ENCODE data around the gene CLIP3. TPM values are rescaled to one million over a fixed set of nuclear protein-coding genes. Genes with fewer than 3 reads are reported as not detected.
"Not testable (repeated sequence)": the region's sequence is repeated elsewhere in the genome, so short reads cannot be mapped to it uniquely, and the experiment has no call there.

Gene CLIP3
- total RNA-seq, 1 experiment from 2014 or later, result 0.34 TPM

DNA sequence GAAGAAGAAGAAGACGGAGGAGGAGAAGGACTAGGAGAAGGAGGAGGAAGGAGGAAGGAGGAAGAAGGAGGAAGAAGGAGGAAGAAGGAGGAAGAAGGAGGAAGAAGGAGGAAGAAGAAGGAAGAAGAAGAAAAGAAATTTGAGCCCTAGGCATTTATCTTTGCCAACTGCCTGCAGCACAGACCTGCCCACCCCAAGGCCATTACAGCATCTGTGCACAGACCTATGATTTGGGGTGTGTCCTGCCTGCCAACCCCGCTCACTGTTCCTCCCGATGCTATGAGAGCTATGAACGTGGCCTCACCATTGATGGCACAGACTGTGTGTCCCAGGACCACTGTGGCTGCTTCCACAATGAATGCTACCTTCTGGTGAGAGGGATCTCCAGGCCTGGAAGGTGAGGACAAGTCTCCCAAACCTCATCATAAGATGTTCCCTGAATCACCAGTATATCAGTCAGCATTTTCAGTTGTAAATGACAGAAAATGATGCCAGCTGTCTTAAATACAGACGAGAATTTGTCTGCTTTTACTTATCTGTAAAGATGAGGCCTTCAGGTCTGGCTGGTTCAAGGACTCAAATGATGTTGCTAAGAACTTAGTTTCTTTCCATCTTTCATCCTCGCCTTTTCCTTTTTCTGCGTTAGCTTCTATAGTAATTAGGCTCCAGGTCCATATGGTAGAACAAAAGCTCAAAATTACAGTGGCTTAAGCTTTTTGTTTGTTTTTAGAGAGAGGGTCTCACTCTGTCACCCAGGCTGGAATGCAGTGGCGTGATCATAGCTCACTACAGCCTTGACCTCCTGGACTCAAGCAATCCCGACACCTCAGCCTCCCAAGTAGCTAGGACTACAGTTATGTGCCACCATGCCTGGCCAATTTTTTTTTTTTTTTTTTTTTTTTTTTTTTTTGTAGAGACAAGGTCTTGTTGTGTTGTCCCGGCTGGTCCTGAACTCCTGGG is 41.6 kb downstream of the CLIP3 start:
- in situ Hi-C loops (cut with HindIII; ENCODE audit: low pct_unique_long_range_greater_than_20kb, low sequenced_read_pairs), result no loop called here
- no peak for DNase-seq (ENCODE audit: low read depth, low spot score)

GRCh38 chr19:35990156-35990555 is 42.5 kb downstream of the CLIP3 start:
- no peak for DNase-seq (ENCODE audit: low read depth, low spot score)
- in situ Hi-C loops (cut with HindIII; ENCODE audit: low pct_unique_long_range_greater_than_20kb, low sequenced_read_pairs), result no loop called here

- no peak for DNase-seq (ENCODE audit: low read depth, low spot score)
- in situ Hi-C loops (cut with HindIII; ENCODE audit: low pct_unique_long_range_greater_than_20kb, low sequenced_read_pairs), result no loop called here
Observed at GRCh38 chr19:35988824-35989223, 43.8 kb downstream of the CLIP3 start.

DNA sequence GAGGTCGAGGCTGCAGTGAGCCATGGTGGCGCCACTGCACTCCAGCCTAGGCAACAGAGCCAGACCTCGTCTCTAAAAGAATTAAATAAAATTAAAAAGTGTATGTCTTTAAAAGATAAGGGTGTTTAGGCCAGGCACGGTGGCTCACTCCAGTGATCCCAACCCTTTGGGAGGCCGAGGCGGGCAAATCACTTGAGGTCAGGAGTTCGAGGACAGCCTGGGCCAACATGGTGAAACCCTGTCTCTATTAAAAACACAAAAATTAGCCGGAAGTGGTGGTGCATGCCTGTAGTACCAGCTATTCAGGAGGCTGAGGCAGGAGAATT is 45.1 kb downstream of the CLIP3 start:
- in situ Hi-C loops (cut with HindIII; ENCODE audit: low pct_unique_long_range_greater_than_20kb, low sequenced_read_pairs), result no loop called here
- no peak for DNase-seq (ENCODE audit: low read depth, low spot score)

GRCh38 chr19:35986664-35987570 is 45.8 kb downstream of the CLIP3 start:
- in situ Hi-C loops (cut with HindIII; ENCODE audit: low pct_unique_long_range_greater_than_20kb, low sequenced_read_pairs), result no loop called here
- peak; percentile 35 for DNase-seq (ENCODE audit: low read depth, low spot score)

DNA sequence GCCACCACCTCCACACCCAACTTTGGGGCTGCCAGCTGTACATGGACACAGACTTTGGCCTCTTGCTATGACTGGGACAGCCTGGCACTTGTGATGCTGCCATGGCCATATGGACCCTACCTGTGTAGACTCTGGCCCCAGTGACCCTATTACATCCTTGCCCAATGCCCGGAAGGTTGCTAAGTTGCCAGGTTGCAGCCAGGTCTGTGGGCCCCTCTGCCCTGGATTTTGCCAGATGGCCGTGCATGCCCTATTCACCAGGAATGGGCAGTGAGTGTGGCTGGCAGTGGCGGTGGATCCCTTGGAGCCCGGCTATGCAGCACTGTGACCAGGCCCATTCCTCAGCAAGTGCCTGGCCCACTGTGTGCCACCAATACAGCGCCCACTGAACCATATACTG is 46.6 kb downstream of the CLIP3 start:
- DNase-seq (ENCODE audit: low read depth, low spot score), result no peak
- in situ Hi-C loops (cut with HindIII; ENCODE audit: low pct_unique_long_range_greater_than_20kb, low sequenced_read_pairs), result no loop called here

GRCh38 chr19:35983177-35983576 is 49.5 kb downstream of the CLIP3 start:
- no peak for DNase-seq (ENCODE audit: low read depth, low spot score)
- in situ Hi-C loops (cut with HindIII; ENCODE audit: low pct_unique_long_range_greater_than_20kb, low sequenced_read_pairs), result no loop called here

GRCh38 chr19:35980997-35981396 is 51.7 kb downstream of the CLIP3 start:
- DNase-seq (ENCODE audit: low read depth, low spot score); in situ Hi-C loops (cut with HindIII; ENCODE audit: low pct_unique_long_range_greater_than_20kb, low sequenced_read_pairs): not testable (repeated sequence)

DNA sequence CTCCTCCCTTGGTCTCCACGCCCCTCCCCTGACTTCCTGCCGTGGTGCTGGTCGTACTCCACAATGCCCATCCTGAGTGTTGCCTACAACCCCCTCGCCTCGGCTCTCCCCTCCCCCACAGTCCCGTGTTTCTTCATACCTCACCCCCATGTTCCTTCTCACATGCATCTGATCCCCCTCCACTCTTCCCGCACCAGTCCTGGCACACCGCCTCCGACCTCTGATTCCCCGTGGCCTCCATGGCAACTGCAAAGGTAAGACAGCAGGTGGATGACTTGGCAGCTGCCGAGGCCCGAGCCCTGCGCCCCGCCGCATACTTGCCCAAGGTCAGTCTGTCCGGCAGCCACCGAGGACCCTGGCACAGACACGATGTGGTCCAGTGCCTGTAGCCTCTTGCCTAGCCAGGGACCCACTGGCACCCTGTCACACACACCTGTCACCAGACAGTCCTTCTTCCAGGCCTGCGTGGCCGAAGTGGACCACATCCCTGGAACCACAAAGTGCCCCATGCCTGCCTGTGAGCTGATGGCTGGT is 53.8 kb downstream of the CLIP3 start:
- in situ Hi-C loops (cut with HindIII; ENCODE audit: low pct_unique_long_range_greater_than_20kb, low sequenced_read_pairs), result no loop called here
- no peak for DNase-seq (ENCODE audit: low read depth, low spot score)

- DNase-seq (ENCODE audit: low read depth, low spot score), result no peak
- in situ Hi-C loops (cut with HindIII; ENCODE audit: low pct_unique_long_range_greater_than_20kb, low sequenced_read_pairs), result no loop called here
Observed at GRCh38 chr19:35978271-35978670, 54.4 kb downstream of the CLIP3 start.

DNA sequence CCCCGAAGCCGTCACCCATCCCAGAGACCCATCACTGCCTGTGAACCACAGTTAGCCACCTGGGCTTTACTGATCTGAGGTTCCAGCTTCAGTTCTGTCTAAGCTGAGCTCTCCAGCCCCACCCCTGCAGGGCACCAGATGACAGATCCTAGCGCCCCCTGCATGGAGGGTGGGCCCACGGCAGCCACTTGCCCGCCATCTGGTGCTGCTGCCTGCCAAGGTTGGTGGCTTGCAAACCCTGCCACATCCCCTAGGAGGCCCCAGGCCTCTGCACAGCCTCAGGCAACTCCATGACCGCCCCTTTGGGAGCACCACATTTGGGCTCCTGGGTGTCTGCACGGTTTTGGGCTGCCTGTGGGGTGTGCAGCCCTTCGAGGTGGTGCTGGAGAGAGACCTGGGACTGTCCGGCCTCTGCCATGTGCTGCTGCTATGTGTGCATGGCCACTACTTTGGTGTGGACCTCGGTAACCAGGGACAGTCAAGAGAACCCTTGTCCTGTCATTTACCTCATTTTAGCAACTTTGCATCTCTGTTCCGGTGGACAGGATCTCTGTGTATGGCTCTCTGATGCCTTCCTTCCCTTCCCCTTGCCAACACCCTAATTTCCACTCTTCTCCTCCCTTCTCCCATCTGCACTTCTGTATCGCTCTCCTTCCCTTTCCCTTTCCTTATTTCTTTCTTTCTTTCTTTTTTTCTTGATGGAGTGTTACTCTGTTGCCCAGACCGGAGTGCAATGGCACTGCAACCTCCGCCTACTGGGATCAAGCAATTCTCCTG is 55.0 kb downstream of the CLIP3 start:
- peak; percentile 34 for DNase-seq (ENCODE audit: low read depth, low spot score)
- in situ Hi-C loops (cut with HindIII; ENCODE audit: low pct_unique_long_range_greater_than_20kb, low sequenced_read_pairs), result no loop called here

- no peak for DNase-seq (ENCODE audit: low read depth, low spot score)
- in situ Hi-C loops (cut with HindIII; ENCODE audit: low pct_unique_long_range_greater_than_20kb, low sequenced_read_pairs), result no loop called here
Observed at GRCh38 chr19:35975608-35976214, 57.0 kb downstream of the CLIP3 start.

DNA sequence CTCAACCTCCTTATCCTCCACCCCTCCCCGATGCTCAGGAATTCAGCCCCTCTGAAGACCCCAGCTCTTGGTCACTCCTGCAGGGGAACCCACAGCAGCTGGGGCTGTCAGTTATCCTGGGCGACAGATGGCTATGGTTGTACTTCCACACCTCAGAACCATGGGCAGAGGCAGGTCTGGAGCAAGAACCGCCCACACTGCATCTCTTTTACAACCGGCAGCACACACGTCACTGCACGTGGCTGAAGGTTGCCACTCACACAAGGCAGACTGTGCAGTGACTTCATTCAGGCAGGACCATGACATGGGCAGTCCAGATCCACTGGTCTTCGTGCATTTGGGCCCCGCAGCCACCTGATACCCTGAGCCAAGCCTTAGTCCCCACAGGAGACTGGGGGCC is 59.2 kb downstream of the CLIP3 start:
- peak; percentile 25 for DNase-seq (ENCODE audit: low read depth, low spot score)
- in situ Hi-C loops (cut with HindIII; ENCODE audit: low pct_unique_long_range_greater_than_20kb, low sequenced_read_pairs), result no loop called here

DNA sequence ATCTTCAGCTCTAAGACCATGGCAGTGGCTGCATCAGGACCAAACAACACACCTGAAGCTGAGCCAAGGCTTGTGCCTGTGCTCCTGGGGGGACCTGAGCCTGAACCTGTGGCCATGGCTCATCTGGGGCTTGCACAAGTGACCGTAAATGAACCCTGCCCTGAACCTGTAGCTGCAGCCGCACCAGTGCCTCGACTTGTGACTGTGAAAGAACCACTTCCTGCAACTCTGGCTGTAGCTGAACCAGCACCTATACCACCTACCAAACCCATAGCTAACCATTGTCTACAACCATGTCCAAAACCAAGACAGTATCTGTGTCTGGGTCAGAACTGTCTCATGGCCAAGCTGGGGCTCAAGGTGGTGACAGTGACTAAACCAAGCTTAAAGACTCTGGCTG is 65.9 kb downstream of the CLIP3 start:
- DNase-seq (ENCODE audit: low read depth, low spot score), result no peak
- in situ Hi-C loops (cut with HindIII; ENCODE audit: low pct_unique_long_range_greater_than_20kb, low sequenced_read_pairs), result no loop called here
